Urinary bladder (tissue), 4 donors: ENCODE results near the gene AKAIN1. TPM values are rescaled to one million over a fixed set of nuclear protein-coding genes. Genes with fewer than 3 reads are reported as not detected.

Experiments used
- DNase-seq: peaks from one replicate; pipeline ENCODE4 v3.0.0-alpha.2; 2015; ENCODE audit errors: extremely low spot score
- H3K27ac ChIP-seq: one replicate; pipeline ENCODE4 v1.5.1; 2013; ENCODE audit warnings: low read depth, mild to moderate bottlenecking, moderate library complexity
- H3K36me3 ChIP-seq: one replicate; pipeline ENCODE4 v1.6.1; 2013; ENCODE audit warnings: mild to moderate bottlenecking, moderate library complexity; ENCODE audit not compliant: insufficient read depth
- H3K4me1 ChIP-seq: one replicate; pipeline ENCODE4 v1.6.1; 2013; ENCODE audit warnings: mild to moderate bottlenecking, moderate library complexity; ENCODE audit not compliant: insufficient read depth
- H3K4me3 ChIP-seq: one replicate; pipeline ENCODE4 v1.5.1; 2013; ENCODE audit warnings: low read depth, low read length
- WGBS: extraction: QIAGEN DNeasy Blood & Tissue Kit; methylation state at CpG from one replicate; pipeline ENCODE4 v1.1.7; 2013; 5-methylcytosine and 5-hydroxymethylcytosine counted together
- polyA plus RNA-seq: library from polyadenylated mRNA; stranded (reverse); fragments of 200-250 nt; gene quantifications from one replicate; pipeline ENCODE4 v1.2.3, GENCODE V29; 2013
- total RNA-seq: library from RNA; depleted of rRNA; stranded (reverse); fragments of >200 nt; gene quantifications from one replicate; pipeline ENCODE4 v1.2.3, GENCODE V29; 2014
- donor health status: healthy with polysubstance abuse.
- donor health status: healthy.

AKAIN1 gene
- total and polyA plus RNA-seq, 2 donors: 0.41 TPM; not detected in 1

- 82% methylated on average over 1 of the region's 1 CpG for WGBS
- H3K4me3 ChIP-seq: no peak overlapping the region
- no peak for DNase-seq
- H3K4me1 ChIP-seq: no peaks in the 10 kb centered on the region
- no peak overlapping the region for H3K27ac ChIP-seq
- H3K36me3 ChIP-seq: no peaks in the 10 kb centered on the region
Measured at GRCh38 chr18:5150894-5151293, 46.2 kb downstream of the AKAIN1 start.

- Histone ChIP-seq H3K27ac (no peak overlapping the region), H3K4me1 (no peaks in the 10 kb centered on the region), H3K36me3 (no peaks in the 10 kb centered on the region), H3K4me3 (no peak overlapping the region)
- no peak for DNase-seq
- 79% methylated on average over 4 of the region's 4 CpGs for WGBS
Measured at GRCh38 chr18:5146093-5146492, 51.0 kb downstream of the AKAIN1 start.

- 82% methylated on average over 10 of the region's 10 CpGs for WGBS
- Histone ChIP-seq H3K4me3 (no peak overlapping the region), H3K4me1 (no peaks in the 10 kb centered on the region), H3K27ac (no peak overlapping the region), H3K36me3 (no peaks in the 10 kb centered on the region)
- DNase-seq: no peak
Measured at GRCh38 chr18:5145168-5145825, 51.8 kb downstream of the AKAIN1 start.

GRCh38 chr18:5144629-5145028 is 52.4 kb downstream of the AKAIN1 start:
- Histone ChIP-seq H3K4me1 (no peaks in the 10 kb centered on the region), H3K4me3 (no peak overlapping the region), H3K36me3 (no peaks in the 10 kb centered on the region), H3K27ac (no peak overlapping the region)
- WGBS: 71% methylated on average over 1 of the region's 1 CpG
- no peak for DNase-seq

GRCh38 chr18:5142859-5143258 is 54.2 kb downstream of the AKAIN1 start:
- no peak overlapping the region for H3K27ac ChIP-seq
- no peak overlapping the region for H3K4me3 ChIP-seq
- DNase-seq: no peak
- 17% methylated on average over 2 of the region's 2 CpGs for WGBS
- no peaks in the 10 kb centered on the region for H3K36me3 ChIP-seq
- H3K4me1 ChIP-seq: no peaks in the 10 kb centered on the region

- no peak for DNase-seq
- Histone ChIP-seq H3K27ac (no peak overlapping the region), H3K4me3 (no peak overlapping the region), H3K36me3 (no peaks in the 10 kb centered on the region), H3K4me1 (no peaks in the 10 kb centered on the region)
- 30% methylated on average over 4 of the region's 4 CpGs for WGBS
Measured at GRCh38 chr18:5142131-5142530, 54.9 kb downstream of the AKAIN1 start.

GRCh38 chr18:5137261-5137660 is 59.8 kb downstream of the AKAIN1 start:
- Histone ChIP-seq H3K4me3 (no peak overlapping the region), H3K27ac (no peak overlapping the region), H3K36me3 (no peaks in the 10 kb centered on the region), H3K4me1 (no peaks in the 10 kb centered on the region)
- 28% methylated on average over 2 of the region's 2 CpGs for WGBS
- no peak for DNase-seq

- H3K4me3 ChIP-seq: no peak overlapping the region
- WGBS: 92% methylated on average over 20 of the region's 20 CpGs
- H3K36me3 ChIP-seq: no peaks in the 10 kb centered on the region
- no peak for DNase-seq
- H3K27ac ChIP-seq: no peak overlapping the region
- no peaks in the 10 kb centered on the region for H3K4me1 ChIP-seq
Measured at GRCh38 chr18:5132987-5133386, 64.1 kb downstream of the AKAIN1 start.

- WGBS: 74% methylated on average over 2 of the region's 2 CpGs
- Histone ChIP-seq H3K27ac (no peak overlapping the region), H3K36me3 (no peaks in the 10 kb centered on the region), H3K4me1 (no peaks in the 10 kb centered on the region), H3K4me3 (no peak overlapping the region)
- no peak for DNase-seq
Measured at GRCh38 chr18:5122272-5122671, 74.8 kb downstream of the AKAIN1 start.

- Histone ChIP-seq H3K4me3 (no peak overlapping the region), H3K4me1 (no peaks in the 10 kb centered on the region), H3K27ac (no peak overlapping the region), H3K36me3 (no peaks in the 10 kb centered on the region)
- no peak for DNase-seq
Measured at GRCh38 chr18:5110266-5110665, 86.8 kb downstream of the AKAIN1 start.

- no peak overlapping the region for H3K4me3 ChIP-seq
- 15% methylated on average over 2 of the region's 2 CpGs for WGBS
- no peaks in the 10 kb centered on the region for H3K36me3 ChIP-seq
- no peak overlapping the region for H3K27ac ChIP-seq
- H3K4me1 ChIP-seq: no peaks in the 10 kb centered on the region
- no peak for DNase-seq
Measured at GRCh38 chr18:5107988-5108387, 89.1 kb downstream of the AKAIN1 start.

GRCh38 chr18:5106730-5107129 is 90.3 kb downstream of the AKAIN1 start:
- no peak overlapping the region for H3K4me3 ChIP-seq
- no peaks in the 10 kb centered on the region for H3K4me1 ChIP-seq
- no peak for DNase-seq
- no peak overlapping the region for H3K27ac ChIP-seq
- 42% methylated on average over 1 of the region's 1 CpG for WGBS
- H3K36me3 ChIP-seq: no peaks in the 10 kb centered on the region

GRCh38 chr18:5104246-5104645 is 92.8 kb downstream of the AKAIN1 start:
- Histone ChIP-seq H3K4me1 (no peaks in the 10 kb centered on the region), H3K36me3 (no peaks in the 10 kb centered on the region)

GRCh38 chr18:5103693-5104092 is 93.4 kb downstream of the AKAIN1 start:
- DNase-seq: no peak
- 61% methylated on average over 2 of the region's 2 CpGs for WGBS
- Histone ChIP-seq H3K36me3 (no peaks in the 10 kb centered on the region), H3K4me1 (no peaks in the 10 kb centered on the region), H3K4me3 (no peak overlapping the region), H3K27ac (no peak overlapping the region)

More at GRCh38 chr18:5104246-5104645, 92.8 kb downstream of the AKAIN1 start:
- WGBS: 57% methylated on average over 3 of the region's 3 CpGs
- H3K27ac ChIP-seq: no peak overlapping the region
- no peak for DNase-seq
- no peak overlapping the region for H3K4me3 ChIP-seq

- Histone ChIP-seq H3K4me1 (no peaks in the 10 kb centered on the region), H3K27ac (no peak overlapping the region), H3K4me3 (no peak overlapping the region), H3K36me3 (no peaks in the 10 kb centered on the region)
- no peak for DNase-seq
- WGBS: 79% methylated on average over 1 of the region's 1 CpG
Measured at GRCh38 chr18:5103286-5103685, 93.8 kb downstream of the AKAIN1 start.
